DMS114 treated with DMSO at 0.1 percent for 48 hours (cell line): ENCODE results near the gene PHACTR3.

Source experiments
- DNase-seq: peaks from one replicate; lab custom pipeline; 2025; ENCODE audit not compliant: unreplicated experiment; lab: John Stamatoyannopoulos, UW

Gene PHACTR3

GRCh38 chr20:59772931-59773913, 168.9 kb downstream of the PHACTR3 start:
- DNase-seq, result no peak

- DNase-seq, result no peak
Measured at GRCh38 chr20:59774204-59774641, 169.9 kb downstream of the PHACTR3 start.

GRCh38 chr20:59774921-59775686, 170.8 kb downstream of the PHACTR3 start:
- no peak for DNase-seq

- DNase-seq, result no peak
Measured at GRCh38 chr20:59775687-59776055, 171.3 kb downstream of the PHACTR3 start.

- no peak for DNase-seq
Measured at GRCh38 chr20:59776059-59776603, 171.8 kb downstream of the PHACTR3 start.

- DNase-seq, result no peak
Measured at GRCh38 chr20:59776626-59777330, 172.4 kb downstream of the PHACTR3 start.

- DNase-seq, result no peak
Measured at GRCh38 chr20:59777331-59777725, 173.0 kb downstream of the PHACTR3 start.

GRCh38 chr20:59777814-59778575, 173.7 kb downstream of the PHACTR3 start:
- DNase-seq, result no peak

GRCh38 chr20:59778615-59779200, 174.4 kb downstream of the PHACTR3 start:
- DNase-seq, result no peak

GRCh38 chr20:59779656-59780380, 175.5 kb downstream of the PHACTR3 start:
- no peak for DNase-seq

- DNase-seq, result no peak
Measured at GRCh38 chr20:59780494-59781185, 176.3 kb downstream of the PHACTR3 start.

GRCh38 chr20:59781226-59781625, 176.9 kb downstream of the PHACTR3 start:
- DNase-seq, result no peak

GRCh38 chr20:59782986-59783640, 178.8 kb downstream of the PHACTR3 start:
- peak; percentile 20 for DNase-seq

- no peak for DNase-seq
Measured at GRCh38 chr20:59783641-59784010, 179.3 kb downstream of the PHACTR3 start.

GRCh38 chr20:59784365-59784764, 180.0 kb downstream of the PHACTR3 start:
- no peak for DNase-seq

GRCh38 chr20:59784791-59785668, 180.7 kb downstream of the PHACTR3 start:
- DNase-seq, result no peak

- DNase-seq, result no peak
Measured at GRCh38 chr20:59785669-59785959, 181.3 kb downstream of the PHACTR3 start.
